Endothelial cell of hepatic sinusoid (primary cell): ENCODE data around the gene PRKCA.
"Not testable (repeated sequence)": the region's sequence is repeated elsewhere in the genome, so short reads cannot be mapped to it uniquely, and the experiment has no call there.

Source experiments
- in situ Hi-C: cut with HindIII; loops from 2 replicates; pipeline ENCODE4 v1.10.0; 2017; ENCODE audit warnings: low sequenced_read_pairs

Gene PRKCA

DNA sequence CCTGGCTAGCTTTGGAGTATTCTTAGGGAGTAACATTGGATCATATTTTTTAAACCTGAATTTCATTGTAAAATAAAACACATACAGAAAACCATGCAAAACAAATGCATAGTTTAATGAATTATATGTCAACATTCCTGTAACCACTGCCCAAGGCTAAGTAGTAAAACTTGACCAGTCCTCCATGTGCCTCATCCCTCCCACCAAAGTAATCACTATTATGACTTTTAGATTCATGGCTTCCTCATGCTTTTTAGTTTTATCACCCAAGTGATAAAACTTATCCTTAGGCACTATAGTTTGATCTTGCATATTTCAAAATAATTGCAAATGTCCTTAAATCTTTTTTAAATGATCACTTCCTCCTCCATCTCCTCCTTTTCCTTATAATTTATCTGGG lies 20.4 kb downstream of the PRKCA start:
- in situ Hi-C loops = no loop called here

DNA sequence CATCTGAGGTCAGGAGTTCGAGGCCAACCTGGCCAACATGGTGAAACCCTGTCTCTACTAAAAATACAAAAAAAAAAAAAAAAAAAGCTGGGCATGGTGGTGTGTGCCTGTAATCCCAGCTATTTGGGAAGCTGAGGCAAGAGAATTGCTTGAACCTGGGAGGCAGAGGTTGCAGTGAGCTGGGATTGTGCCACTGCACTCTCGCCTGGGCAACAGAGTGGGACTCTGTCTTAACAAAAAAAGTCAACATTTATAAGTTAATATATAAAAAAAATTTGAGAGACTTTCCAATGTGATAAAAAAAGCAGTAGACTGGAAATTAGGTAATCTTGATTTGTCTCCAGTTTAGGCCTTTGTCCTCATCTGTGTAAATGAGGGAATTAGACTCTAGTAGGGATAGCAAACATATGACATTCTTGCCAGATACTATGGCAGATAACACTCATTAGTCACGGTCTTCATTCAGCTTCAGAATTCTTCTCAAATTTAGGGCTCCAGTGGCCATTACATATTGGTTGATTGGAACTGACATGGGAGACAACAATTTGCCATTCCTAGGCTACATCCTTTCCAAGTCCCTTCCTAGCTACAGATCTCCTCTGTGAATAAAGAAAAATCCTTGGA lies 22.1 kb downstream of the PRKCA start:
- in situ Hi-C loops = not testable (repeated sequence)

DNA sequence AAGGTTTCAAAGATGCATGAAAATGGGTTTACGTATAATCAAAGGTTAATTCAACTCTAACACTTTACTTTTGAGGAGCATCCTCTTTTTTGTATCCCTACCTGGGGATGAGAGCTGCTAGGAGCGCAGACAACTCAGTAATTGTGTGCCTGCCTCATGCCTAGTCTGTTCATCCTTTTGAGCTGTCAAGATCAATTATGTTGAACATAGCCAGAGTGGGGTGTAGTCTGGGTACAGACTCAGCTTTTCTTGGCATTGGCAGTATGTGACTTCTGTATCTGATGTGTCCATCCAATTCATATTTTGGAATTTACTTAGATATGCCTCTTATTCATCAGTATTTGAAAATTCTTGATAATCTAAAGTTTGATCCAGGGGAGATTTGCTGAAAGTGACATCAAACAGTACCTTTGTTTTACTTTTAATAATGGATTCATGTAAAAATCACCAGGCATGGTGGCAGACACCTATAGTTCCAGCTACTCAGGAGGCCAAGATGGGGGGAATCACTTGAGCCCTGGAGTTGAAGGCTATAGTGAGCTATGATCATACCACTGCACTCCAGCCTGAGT lies 24.1 kb downstream of the PRKCA start:
- in situ Hi-C loops = no loop called here

DNA sequence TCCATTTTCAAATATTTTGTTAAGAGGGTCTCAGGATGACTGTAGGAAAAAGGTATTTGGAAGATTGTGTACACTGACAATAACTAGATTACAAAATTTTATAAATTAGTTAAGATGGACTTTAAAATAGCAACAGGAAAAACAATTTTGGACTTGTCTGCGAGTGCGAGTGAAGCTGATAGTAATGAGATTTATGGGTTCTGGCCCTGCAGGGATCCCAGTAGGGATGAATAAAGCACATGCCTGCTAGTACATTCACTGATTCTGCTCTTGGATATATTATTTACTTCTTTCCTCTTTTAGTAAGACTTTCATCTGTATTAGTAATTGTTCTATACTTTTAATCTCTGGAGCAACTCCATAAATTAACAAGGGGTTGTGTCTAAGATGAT lies 28.2 kb downstream of the PRKCA start:
- in situ Hi-C loops = no loop called here

DNA sequence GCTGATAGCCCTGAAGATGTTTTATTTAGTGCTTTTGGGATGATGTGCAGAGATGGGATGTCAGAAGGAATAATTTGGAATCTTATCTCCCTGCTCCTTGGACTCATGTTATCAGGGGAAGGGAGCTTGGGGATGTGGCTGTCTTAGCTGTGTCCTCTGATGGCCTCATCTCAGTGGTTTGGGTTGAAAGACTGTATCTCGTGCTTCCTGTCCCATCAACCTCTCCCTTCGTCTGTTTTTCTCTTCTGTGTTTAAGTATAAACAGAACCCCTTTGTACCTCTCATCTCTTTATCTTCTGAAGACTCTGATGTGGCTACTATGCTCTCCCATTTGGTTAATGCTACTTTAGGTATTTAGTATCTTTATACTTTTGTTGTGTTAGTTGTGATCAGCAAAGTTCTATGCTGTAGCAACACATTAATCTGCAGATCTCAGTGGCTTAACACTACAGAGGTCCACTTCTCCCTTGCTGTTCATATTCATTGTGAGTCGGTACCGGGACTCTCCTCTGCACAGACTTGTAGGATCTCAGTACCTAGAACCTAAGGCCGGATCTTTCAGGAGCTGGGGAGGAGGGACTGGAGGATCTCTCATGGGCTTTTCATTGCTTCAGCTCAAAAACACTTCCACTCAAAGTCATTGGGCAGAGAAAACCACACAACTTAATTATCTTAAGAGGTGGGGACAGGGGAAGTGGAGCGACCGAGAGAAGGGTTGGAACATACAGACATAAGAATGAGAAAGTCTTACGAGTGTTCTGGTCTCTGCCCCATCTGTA lies 28.8 kb downstream of the PRKCA start:
- in situ Hi-C loops = no loop called here

DNA sequence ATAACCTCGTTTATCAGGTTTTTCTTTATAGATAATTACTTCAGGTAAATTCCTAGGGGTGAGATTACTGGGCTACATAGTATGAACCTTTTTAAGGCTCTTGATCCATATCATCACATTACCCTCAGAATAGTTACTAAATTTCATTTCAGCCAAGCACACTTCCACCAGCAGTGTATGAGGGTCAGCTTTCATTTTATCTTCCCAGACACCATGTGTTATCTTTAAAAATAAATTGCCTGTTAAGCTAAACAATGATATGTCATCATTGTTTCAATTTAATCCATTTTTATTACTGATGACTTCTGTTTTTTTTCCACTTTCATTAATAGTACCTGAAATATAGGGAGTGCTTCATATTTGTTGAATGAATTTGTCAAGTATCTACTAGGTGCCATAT lies 33.4 kb downstream of the PRKCA start:
- in situ Hi-C loops = loop anchor here (5.0 kb wide), 2 partner anchors 67 to 97 kb away; no protein-coding TSS in a partner anchor

DNA sequence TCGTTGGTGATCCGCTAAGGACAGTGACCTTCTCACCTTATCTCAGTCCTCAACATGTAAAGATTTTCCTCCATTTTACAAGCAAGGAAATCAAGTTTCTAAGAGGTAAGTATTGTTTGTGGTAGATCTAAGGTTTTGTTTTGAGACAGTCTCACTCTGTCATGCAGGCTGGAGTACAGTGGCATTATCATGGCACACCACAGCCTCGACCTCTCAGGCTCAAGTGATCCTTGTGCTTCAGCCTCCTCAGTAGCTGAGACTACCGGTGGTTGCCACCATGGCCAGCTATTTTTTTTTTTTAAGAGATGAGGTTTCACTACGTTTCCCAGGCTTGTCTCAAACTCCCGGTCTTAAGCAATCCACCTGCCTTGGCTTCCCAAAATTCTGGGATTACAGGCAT lies 34.9 kb downstream of the PRKCA start:
- in situ Hi-C loops = loop anchor here (5.0 kb wide), 2 partner anchors 65 to 95 kb away; no protein-coding TSS in a partner anchor

DNA sequence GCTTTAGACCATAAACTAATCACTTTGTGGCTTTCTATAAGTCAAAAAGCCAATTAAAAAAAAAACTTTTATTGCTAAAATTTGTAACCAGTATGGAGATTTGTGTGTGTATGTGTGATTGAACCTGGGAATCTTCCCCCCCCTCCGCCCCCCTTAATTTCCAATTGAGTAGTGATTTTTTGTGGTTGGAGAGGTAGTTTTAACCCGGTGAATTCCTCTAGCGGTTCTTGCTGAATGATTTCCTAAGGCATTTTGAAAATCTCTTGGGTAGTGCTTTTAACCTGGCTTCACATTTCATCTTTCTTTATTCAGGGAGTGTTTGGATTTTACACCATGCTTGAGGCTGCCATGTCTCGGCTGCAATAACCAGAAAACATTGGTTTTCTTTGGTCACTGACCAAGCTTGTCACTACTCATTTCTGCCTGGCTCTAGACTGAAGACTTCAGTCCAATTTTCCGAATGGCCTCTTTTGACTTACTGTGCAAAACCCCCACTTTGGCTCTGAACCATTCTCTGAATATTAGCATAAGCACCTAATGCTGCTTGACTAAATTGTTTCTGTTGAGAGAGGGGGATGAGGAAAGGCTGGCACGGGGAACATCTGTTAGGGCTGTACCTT lies 35.6 kb downstream of the PRKCA start:
- in situ Hi-C loops = loop anchor here (5.0 kb wide), 2 partner anchors 64 to 94 kb away; no protein-coding TSS in a partner anchor

DNA sequence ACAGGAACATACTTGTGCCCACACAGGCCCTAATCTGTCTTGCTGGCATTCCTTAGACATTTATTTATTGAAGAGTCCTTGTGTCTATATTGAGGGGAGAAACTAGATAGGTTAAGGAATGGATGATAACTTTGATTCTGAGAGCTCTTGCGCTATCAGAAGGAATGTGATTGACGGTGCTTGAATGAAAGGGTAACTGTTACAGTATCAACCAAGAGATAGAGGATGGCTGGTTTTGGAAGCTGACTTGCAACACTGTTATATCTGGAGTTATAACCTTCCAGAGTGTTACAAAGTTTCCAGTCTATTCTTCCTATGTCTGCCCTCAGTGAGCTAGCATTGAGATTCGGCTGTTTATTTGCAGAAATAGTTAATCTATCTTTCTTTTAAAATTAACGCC lies 36.5 kb downstream of the PRKCA start:
- in situ Hi-C loops = loop anchor here (5.0 kb wide), 2 partner anchors 63 to 93 kb away; no protein-coding TSS in a partner anchor

DNA sequence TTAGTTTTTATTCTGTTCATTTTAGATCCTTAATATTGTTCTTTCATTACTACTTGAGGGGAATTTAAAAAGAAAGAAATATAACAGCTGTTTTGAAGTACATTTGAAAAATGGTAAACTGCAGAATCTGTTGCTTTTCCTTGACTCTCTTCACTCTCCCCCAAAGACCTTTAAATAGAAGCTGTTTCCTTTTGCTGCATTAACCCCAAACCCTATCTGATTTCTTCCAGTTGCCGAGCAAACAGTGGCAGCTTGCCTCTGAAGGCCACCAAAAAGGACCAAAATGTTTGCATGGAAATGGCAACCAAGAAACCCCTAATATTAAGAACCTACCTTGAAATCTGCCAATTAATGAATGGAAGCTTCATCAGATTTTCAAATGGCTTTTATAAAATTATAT lies 37.1 kb downstream of the PRKCA start:
- in situ Hi-C loops = loop anchor here (5.0 kb wide), 2 partner anchors 63 to 93 kb away; no protein-coding TSS in a partner anchor

DNA sequence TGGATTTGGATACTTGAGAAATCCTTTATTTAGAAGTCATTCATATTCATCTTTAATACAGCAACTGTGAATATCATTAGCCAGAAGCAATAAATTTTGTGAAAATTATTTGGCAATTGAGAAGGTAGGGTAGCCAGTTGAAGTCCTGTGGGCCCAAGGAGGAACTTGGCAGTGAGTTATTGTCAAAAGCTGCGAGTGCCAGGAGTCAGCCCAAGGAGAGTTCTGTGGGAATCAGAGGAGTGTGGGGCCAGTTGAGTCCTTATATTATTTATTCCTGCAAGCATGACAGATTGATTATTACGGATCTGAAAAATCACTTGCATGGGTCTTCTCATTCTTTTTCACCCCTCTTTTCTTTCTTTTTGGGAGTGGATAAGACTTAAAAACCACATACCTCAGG lies 38.3 kb downstream of the PRKCA start:
- in situ Hi-C loops = no loop called here

DNA sequence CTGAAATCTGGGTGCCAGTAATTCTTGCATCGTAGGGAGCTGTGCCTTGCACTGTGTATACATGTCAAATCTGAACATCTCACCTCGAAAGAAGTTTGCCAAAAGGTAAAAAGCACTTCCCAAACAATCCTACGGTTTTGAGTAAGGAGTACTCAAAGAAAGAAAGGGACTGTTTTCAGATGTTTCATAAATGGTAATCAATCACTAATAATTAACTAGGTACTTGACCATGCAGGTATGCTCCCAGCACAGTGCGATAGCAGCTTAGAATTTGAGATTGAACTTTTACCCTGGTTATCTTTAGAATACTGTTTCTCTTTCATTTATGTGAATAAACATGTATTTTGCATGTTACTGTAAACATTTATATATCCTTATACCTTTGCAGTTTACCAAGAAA lies 39.0 kb downstream of the PRKCA start:
- in situ Hi-C loops = no loop called here

DNA sequence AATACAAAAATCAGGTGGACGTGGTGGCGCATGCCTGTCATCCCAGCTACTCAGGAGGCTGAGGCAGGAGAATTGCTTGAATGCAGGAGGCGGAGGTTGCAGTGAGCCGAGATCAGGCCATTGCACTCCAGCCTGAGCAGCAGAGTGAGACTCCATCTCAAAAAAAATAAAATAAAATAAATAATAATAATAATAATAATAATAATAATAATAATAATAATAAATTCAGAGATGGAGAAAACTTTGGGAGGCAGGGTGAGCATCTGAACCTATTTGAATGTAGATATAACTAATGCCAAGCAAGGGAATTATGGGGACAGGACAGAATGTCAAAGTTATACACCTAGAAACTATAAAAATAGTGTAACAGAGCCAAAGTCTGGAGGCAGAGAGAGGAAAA lies 39.9 kb downstream of the PRKCA start:
- in situ Hi-C loops = not testable (repeated sequence)

DNA sequence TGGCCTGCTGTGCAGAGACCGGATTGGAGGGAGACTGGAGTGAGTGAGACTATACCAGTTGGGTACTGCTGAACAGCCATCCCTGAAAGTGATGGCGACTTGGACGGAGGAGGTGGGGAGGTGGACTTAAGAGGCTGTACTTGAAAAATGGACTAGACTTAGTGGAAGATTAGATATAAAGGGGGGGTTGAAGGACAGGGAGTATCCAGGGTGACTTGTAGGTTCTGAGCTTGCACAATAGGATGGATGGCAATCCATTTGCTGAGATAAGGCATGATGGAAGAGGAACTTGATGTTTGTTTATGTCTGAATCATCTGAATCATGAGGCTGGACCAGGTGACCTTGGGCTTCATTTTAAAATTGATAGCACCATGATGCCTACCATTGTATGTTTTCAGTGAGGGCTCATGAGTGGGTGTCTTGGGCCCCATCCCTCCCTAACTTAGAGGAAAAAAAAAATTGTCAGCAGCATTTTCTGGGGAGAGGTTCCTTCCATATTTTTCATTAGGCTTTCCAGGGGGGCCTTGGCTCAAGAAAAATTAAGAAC lies 41.2 kb downstream of the PRKCA start:
- in situ Hi-C loops = no loop called here

DNA sequence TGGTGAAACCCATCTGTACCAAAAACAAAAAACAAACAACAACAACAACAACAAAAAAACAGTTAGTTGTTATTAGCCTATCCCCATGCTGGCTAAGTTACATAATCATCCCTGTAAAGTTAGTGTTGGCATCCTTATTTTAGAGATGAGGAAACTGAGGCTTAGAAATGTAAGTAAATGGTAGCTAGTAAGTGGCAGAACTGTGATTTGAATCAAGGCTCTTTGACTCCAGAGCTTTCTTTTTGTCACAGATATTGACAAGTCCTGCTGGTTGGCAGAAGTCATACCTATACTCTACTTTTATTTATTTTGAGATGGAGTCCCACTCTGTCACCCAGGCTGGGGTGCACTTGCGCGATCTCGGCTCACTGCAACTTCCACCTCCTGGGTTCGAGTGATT lies 42.1 kb downstream of the PRKCA start:
- in situ Hi-C loops = no loop called here

DNA sequence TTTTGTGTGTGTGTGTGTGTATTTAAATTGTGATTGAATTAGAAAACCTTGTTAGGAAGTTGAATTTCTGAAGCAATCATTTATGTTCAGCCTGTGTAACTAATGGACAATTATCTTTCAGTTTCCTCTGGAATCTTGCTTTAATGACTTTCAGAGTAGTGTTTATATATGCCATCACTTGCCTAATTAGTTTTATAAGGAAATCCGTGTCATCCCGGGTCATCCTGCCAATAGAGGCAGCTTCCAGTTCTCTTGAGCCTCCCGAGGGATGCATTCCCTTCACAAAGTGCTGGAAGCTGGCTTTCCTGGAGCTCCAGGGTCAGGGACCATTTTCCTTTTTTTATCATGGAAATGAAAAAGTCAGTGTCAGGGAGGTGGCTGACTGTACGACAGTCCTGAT lies 42.9 kb downstream of the PRKCA start:
- in situ Hi-C loops = no loop called here

DNA sequence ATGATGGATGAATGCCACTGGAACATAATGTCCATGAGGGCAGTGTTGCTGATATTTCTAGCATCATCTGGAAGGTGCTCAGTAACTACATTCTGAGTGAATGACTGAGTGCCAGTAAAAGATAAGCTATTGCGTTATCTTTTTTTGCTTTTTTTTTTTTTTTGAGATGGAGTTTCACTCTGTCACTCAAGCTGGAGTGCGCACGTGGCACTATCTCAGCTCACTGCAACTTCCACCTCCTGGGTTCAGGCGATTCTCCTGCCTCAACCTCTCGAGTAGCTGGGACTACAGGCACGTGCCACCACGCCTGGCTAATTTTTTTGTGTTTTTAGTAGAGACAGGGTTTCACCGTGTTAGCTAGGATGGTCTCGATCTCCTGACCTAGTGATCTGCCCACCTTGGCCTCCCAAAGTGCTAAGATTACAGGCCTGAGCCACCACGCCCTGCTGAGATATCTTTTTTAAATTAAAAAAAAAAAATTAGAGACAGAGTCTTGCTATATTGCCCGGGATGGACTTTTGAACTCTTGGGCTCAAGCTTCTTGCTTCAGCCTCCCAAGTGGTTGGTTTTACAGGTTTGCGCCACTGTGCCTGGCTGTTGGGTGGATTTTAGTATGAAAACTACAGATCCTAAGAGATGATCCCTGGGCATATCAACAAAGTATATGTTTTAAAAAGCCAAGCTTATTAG lies 43.7 kb downstream of the PRKCA start:
- in situ Hi-C loops = not testable (repeated sequence)

DNA sequence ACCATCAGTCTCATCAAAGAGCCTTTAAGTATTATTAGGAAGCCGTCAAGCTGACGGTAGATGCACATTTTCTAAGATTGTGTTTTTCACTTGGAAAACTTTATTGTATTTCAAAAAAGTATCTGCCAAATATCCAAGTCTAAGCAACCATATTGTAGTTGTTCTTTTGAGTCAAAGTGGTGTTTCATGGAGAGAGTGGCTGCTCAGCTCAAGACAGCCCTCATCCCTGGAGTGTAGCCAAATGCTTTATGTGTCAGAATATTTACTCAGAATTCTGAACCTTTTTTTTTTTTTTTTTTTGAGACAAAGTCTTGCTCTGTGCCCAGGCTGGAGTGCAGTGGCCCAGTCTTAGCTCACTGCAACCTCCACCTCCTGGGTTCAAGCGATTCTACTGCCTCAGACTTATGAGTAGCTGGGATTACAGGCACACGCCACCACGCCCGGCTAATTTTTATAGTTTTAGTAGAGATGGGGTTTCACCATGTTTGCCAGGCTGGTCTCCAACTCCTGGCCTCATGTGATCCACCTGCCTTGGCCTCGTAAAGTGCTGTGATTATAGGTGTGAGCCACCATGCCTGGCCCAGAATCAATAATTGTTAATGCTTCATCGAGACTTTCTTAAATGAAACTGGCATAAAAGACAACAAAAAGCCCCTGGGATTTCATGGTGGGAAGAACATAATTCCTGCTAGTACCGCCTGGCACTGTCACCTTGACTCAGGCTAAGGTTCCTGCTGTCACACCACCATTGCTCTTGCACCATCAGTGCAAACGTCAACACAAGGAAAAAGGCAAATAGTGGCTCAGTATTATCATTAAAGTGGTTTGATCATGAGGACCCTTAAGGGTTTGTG lies 45.5 kb downstream of the PRKCA start:
- in situ Hi-C loops = no loop called here

DNA sequence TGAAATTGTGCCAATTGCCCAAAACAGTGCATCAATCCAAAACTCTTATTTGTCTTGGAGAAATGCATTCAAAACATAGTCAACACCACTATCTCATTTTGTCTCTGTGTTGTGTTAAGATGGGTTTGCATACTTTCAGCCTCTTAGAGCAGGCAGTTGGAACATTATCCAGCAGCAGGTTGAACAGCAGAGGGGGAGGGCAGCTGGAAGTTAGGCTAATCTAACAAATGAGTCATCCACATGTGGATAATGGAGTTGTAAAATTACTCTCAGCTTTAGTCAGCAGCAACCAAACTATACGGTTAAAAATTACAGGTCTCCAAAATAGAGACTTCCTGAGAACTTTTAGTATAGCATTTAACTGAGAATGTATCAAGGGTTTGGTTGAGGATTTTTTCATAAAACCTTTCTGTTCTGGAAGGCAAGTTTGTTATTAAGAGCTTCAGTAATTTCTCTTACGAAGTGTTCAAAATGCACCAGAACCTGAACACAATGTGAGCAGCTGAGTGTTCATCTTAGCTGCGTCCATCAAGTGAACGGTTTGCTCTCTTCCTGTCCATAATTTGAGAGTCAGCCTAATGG lies 46.3 kb downstream of the PRKCA start:
- in situ Hi-C loops = no loop called here
